ELF-1 (cell line): ENCODE data around the gene AOC1.

ENCODE experiments used
- DNase-seq: peaks from one replicate; pipeline ENCODE4 v3.0.0-alpha.2; 2016; ENCODE audit warnings: low read depth, low spot score

AOC1 gene

GRCh38 chr7:150857276-150858055, 5.1 kb downstream of the AOC1 start:
- no peak for DNase-seq

GRCh38 chr7:150858236-150859197, 6.2 kb downstream of the AOC1 start:
- peak; percentile 1 for DNase-seq

GRCh38 chr7:150860291-150860977, 8.1 kb downstream of the AOC1 start:
- no peak for DNase-seq

GRCh38 chr7:150860978-150861295, 8.6 kb downstream of the AOC1 start:
- DNase-seq: no peak

DNA sequence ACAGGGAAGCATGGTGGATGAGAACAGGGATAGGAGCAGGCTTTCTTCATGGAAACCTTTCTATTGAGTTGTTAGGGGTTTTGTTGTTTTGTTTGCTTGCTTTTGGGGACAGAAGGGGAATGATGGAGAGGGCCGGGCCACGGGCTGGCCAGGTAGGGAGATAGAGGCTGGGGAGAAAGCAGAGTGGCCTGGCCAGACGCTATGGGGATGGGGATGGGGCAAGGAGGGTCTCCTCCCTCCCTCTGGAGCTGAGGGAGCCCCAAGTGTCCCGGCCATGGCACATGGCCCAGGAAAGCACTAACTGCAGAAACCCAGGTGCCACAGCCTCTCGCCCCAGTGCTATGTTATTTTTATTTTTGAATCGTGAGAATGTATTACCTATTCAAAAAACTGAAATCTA, 10.0 kb downstream of the AOC1 start:
- DNase-seq: no peak

- DNase-seq: no peak
Measured at GRCh38 chr7:150863946-150864345, 11.6 kb downstream of the AOC1 start.

DNA sequence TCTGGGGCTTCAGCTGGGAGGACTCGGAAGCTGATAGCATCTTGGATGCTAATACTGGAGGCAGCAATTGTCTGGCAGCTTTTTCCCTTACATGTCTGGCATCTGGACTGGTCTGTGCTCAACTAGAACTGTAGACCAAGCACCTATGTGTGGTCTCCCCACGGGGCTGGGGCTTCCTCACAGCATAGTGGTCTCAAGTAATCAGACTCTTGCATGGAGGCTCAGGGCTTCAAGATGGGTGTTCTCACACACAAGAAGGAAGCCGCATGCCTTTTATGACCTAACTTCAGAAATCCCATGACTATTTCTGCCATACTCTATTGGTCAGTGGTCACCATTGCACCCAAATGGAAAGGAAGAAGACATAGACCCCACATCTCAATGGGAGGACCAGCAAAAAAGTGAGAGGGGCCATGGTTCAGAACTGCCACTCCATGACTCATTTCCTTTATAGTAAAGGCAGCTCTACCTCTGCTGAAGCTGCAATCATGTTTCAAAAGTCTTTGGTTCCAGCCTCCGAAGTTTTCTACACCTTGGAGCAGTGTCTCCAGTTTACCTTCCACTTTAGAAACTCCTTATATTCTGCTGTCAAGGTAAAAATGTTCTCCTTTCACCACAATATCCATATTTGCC, 14.7 kb downstream of the AOC1 start:
- DNase-seq: no peak

GRCh38 chr7:150867605-150868004, 15.3 kb downstream of the AOC1 start:
- no peak for DNase-seq

- no peak for DNase-seq
Measured at GRCh38 chr7:150869467-150869866, 17.1 kb downstream of the AOC1 start.

- DNase-seq: no peak
Measured at GRCh38 chr7:150871601-150872000, 19.3 kb downstream of the AOC1 start.

DNA sequence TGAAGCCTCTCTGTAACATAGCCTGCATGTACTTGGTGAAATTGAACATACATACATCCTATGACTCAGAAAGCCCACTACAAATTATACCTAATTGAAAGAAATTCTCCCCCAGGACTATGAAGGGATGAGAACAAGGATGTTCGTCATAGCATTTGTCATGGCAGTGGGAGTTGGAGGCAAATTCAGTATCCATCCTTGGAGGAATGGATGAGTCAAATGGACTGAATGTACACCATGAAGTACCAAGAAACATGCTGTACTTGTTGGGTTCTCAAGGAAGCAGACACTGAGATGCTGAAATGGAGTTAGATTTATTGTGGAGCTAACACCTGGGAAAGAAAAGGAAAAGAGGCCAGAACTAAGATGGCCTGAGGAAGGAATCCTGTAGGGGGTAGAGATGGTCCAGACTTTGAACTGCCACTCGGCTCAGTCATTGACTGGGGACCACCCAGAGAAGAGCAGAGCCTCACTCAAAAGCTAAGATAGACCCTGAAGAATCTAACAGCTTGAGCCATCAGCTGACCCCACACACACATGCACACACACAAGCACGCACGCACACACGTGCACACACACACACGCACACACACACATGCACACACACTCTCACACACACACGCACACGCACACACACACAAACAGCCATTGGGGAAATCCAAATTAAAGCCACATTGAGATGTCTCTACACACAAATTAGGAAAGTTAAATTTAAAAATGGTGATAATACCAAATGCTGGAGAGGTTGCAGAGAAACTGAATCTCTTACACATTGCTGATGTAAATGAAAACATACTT, 22.3 kb downstream of the AOC1 start:
- no peak for DNase-seq

DNA sequence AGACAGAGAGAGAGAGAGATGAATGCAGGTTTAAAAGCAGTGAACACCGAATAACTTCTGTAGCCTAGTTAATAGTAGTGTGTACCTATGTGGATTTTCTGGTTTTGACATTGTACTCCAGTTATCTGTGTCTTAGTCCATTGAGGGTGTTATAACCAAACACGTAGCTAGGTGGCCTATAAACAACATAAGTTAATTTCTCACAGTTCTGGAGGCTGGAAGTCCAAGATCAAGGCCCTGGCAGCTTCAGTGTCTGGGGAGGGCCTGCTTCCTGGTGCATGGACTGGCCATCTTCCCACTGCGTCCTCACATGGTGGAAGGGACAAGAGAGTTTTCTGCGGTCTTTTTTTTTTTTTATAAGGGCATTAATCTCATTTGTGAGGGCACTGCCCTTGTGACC, 23.5 kb downstream of the AOC1 start:
- DNase-seq: no peak

- peak; percentile 89 for DNase-seq
Measured at GRCh38 chr7:150876817-150877526, 24.7 kb downstream of the AOC1 start.

DNA sequence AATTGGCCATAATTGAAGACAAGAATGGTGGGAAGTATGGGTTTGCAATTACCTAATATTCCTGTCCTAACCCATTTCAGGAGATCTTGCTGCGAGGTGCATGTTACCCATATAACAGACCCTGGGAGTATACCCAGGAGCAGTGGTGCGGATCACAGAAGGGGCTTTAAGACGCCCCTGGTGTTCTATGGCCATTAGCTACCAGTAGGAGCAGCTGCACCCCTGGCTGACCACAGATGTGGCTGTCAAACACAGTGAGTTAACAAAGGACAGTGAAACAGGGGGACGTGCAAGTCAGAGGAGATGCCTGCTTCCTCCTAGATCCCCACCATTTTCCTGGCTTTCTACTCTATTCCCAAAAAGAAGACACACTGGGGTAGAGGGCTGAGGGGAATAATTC, 25.2 kb downstream of the AOC1 start:
- DNase-seq: no peak

DNA sequence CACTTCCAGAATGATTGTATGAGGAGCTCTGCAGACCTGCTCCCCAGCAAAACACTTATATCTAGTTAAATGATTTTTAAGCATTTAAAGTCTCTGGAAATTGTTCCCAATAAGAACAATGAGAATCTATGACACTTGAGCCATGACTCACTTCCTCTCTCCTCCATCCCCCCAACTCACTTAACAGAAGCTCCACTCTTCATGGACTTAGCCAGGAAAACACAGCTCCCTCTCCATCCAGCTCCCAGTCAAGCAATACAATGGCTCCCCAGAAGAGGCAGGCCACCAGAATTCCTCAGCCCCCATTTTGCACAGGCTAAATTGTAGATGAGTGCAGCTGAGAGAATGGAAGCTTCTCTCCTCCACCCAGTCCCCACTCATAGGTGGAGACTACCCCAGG, 27.0 kb downstream of the AOC1 start:
- no peak for DNase-seq

DNA sequence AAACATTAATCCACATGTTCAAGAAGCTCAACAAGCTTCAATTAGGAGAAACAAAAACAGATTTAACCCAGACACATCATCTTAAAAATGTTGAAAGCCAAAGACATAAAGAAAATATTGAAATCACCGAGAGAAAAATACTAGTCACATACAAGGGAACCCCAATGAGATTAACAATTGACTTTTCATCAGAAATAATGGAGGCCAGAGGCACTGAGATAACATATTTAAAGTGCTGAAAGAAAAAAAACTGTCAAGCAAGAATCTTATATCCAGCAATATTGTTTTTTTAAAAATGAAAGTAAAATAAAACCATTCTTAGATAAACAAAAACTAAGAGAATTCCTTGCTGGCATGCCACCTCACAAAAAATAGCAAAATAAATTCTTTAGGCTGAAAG, 28.9 kb downstream of the AOC1 start:
- no peak for DNase-seq

GRCh38 chr7:150890853-150891584, 38.7 kb downstream of the AOC1 start:
- no peak for DNase-seq

GRCh38 chr7:150891740-150892139, 39.4 kb downstream of the AOC1 start:
- DNase-seq: no peak

GRCh38 chr7:150895809-150896208, 43.5 kb downstream of the AOC1 start:
- DNase-seq: no peak
